GM21515 (cell line): ENCODE data around the gene ZNF791.
A peak's percentile ranks its signal among the peaks of the same experiment; 100 is the strongest.
"Not testable (repeated sequence)": the region's sequence is repeated elsewhere in the genome, so short reads cannot be mapped to it uniquely, and the experiment has no call there.

Experiments used
- ATAC-seq: cut with Tn5 transposase; IDR thresholded peaks from one replicate; pipeline ENCODE4 v1.9.1; 2021; ENCODE audit not compliant: unreplicated experiment

Gene ZNF791

GRCh38 chr19:12610540-12611360 is at the start of gene ZNF791, which contains the start of gene ZNF490:
TSS of gene ZNF791 (plus strand) at chr19:12610920. CDS start at chr19:12611080, 160 bp downstream.
TSS of gene ZNF490 (minus strand) at chr19:12610813. CDS start at chr19:12610680, 133 bp downstream.
- ATAC-seq = peak; percentile 70

DNA sequence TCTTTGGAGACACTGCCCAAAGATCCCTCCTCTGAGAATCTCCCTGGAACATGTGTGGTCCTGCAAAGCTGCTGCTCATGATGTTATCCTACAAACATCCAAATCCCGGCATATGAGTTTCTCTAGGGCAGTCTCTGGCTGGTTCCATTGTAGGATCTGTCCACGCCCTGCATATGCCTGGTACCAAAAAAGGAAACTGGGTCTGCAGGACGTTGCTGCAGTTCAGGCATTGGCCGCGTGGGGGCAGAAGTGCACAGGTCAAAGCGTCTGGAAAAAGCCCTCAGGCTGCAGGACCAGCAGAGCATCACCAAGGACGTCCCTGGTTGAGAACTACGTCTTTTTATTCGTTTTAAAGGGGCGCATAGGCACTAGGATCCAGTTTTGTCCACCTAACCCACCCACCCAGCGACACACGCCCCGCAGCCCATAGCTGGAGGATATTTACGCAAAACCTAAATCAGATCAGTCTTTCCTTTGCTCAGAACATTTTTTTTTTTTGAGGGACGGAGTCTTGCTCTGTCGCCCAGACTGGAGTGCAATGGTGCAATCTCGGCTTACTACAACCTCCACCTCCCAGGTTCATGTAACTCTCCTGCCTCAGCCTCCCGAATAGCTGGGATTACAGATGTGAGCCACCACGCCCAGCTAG is 46.6 kb upstream of the ZNF791 start:
- no peak for ATAC-seq

DNA sequence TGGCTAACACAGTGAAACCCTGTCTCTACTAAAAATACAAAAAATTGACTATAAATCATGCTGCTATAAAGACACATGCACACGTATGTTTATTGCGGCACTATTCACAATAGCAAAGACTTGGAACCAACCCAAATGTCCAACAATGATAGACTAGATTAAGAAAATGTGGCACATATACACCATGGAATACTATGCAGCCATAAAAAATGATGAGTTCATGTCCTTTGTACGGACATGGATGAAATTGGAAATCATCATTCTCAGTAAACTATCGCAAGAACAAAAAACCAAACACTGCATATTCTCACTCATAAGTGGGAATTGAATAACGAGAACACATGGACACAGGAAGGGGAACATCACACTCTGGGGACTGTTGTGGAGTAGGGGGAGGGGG is 44.3 kb upstream of the ZNF791 start:
- ATAC-seq = not testable (repeated sequence)

- ATAC-seq = no peak
These were observed 42.8 kb upstream of the ZNF791 start for GRCh38 chr19:12567951-12568350.

- no peak for ATAC-seq
These were observed 36.7 kb upstream of the ZNF791 start for GRCh38 chr19:12574036-12574435.

- ATAC-seq = no peak
These were observed 32.1 kb upstream of the ZNF791 start for GRCh38 chr19:12578641-12579040.

DNA sequence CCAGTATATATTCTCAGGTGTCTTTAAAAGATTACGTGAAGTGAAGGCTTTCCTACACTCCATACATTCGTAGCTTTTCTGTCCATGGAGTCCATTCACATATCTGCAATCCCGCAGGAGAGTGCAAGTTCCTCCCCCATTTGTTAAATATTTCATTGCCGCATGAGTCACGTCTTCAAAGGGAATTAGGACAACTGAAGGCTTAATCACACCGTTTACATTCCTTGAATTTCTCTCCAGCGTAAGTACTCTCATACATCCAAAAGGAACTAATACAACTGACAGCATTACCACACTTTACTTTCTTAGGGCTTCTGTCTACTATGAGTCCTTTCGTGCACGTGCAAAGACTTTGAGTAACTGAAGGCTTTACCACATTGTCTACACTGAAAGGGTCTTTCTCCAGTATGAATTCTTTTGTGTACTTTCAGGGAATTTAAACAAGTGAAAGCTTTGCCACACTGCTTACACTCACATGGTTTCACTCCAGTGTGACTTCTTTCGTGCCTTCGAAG is 30.5 kb upstream of the ZNF791 start:
- no peak for ATAC-seq

DNA sequence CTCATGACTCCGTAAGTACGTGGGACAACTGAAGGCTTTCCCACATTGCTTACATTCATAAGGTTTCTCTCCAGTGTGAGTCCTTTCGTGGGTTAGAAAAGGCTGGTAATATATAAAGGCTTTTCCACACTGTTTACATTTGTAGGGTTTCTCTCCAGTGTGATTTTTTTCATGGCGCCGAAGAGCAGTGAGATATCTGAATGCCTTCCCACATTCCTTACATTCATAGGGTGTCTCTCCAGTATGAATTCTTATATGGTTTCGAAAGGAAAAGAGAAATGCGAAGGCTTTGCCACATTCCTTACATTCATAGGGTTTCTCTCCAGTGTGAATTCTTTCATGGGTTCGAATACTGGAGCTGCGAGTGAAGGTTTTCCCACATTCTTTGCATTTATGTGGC is 29.6 kb upstream of the ZNF791 start:
- no peak for ATAC-seq

- ATAC-seq = no peak
These were observed 14.2 kb upstream of the ZNF791 start for GRCh38 chr19:12596485-12596884.

GRCh38 chr19:12596927-12597548 is 13.7 kb upstream of the ZNF791 start:
- ATAC-seq = no peak

DNA sequence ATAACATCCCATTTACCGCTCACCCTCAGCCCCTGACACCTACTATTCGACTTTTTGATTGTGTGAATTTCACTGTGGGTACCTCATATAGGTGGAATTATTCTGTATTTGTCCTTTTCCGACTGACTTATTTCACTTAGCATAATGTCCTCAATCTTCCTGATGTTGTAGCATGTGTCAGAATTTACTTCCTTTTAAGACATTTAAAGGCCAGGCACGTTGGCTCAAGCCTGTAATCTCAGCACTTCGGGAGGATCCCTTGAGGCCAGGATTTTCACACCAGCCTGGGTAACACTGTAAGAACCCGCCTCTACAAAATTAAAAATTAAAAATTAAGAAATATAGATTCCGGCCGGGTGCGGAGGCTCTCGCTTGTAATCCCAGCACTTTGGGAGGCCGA is 13.1 kb upstream of the ZNF791 start:
- no peak for ATAC-seq

DNA sequence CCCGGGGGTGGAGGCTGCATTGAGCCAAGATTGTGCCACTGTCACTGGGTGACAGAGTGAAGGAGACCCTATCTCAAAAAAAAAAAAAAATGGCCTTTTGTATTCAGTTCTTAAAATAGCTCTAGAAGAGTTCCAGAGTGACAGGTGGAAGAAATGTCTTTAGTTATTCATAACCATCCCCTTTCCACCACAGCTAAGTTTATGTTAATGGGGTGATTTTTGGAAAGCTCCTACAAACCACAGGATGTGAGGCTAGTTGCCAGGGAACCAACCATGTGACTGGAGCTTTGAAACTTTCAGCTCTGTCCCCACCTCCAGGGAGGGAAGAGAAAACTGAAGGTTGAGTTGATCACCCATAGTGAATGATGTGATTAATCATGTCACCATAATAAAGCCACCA is 7.0 kb upstream of the ZNF791 start:
- peak; percentile 52 for ATAC-seq

DNA sequence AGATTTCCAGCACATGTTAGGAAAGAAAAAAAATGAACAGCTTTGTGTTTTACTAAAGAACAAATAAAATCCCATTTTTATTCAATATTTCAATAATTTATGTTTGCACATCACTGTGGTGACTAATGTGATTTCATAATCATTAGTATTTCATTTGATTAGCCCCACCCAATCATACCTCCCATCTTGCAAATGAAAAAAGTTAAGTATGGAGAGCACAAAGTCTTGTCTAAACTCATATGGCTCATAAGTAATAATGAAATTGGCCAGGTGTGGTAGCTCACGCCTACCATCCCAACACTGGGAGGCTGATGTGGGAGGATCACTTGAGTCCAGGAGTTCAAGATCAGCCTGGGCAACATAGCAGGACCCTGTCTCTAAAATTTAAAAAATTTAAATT is 3.9 kb upstream of the ZNF791 start:
- ATAC-seq = no peak

GRCh38 chr19:12607631-12608030 is 3.1 kb upstream of the ZNF791 start:
- no peak for ATAC-seq

DNA sequence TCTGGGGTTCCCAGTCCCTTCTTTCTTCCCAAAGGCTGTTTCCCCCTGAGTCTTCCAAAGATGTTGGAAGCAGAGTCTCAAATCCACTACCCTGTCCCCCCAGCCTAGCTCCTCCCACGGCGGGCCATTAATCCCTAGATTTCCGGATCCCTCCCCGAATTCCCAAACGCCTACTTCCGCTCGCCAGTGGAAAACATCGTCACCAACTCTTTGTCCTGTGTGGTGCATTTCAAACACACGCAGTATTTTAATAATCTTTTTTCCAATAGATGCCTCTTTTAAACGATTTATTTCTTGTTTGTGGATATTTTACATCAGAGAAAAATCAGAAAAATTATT is 610 bp downstream of the ZNF791 start:
- no peak for ATAC-seq

DNA sequence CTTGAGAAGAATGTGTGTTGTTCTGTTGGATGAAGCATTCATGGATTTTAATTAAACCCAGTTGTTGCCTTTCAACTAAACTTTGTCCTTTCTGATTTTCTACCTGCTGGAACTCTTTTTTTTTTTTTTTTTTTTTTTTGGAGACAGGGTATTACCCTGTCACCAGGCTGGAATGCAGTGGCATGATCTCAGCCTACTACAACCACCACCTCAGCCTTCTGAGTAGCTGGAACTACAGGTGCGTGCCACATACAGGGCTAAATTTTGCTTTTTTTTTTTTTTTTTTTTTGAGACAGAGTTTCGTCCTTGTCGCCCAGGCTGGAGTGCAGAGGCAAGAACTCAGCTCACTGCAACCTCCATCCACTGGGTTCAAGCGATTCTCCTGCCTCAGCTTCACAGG is 6.9 kb downstream of the ZNF791 start:
- ATAC-seq = no peak

DNA sequence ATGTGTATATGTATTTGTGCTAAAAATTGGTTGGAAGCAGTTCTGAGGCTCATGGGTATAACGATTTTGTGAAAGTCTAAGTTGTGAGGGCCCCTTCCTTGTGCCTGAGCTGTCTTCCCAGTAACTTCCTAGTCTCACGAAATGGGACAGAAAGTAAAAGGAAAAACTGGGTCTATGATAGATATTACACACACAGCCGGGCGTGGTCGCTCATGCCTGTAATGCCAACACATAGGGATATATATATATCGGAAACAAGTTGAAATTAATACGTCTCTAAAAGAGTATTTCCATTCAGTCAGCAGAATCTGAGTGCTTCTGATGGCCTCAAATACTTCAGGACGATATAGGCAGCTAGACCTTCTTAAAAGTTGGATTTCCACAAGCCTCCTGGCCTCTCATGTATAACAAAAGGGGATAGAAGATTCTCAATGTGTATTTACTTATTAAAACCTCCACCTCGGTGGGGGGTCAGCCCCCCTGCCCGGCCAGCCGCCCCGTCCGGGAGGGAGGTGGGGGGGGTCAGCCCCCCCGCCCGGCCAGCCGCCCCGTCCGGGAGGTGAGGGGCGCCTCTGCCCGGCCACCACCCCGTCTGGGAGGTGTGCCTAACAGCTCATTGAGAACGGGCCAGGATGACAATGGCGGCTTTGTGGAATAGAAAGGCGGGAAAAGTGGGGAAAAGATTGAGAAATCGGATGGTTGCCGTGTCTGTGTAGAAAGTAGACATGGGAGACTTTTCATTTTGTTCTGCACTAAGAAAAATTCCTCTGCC is 10.7 kb downstream of the ZNF791 start:
- ATAC-seq = not testable (repeated sequence)

DNA sequence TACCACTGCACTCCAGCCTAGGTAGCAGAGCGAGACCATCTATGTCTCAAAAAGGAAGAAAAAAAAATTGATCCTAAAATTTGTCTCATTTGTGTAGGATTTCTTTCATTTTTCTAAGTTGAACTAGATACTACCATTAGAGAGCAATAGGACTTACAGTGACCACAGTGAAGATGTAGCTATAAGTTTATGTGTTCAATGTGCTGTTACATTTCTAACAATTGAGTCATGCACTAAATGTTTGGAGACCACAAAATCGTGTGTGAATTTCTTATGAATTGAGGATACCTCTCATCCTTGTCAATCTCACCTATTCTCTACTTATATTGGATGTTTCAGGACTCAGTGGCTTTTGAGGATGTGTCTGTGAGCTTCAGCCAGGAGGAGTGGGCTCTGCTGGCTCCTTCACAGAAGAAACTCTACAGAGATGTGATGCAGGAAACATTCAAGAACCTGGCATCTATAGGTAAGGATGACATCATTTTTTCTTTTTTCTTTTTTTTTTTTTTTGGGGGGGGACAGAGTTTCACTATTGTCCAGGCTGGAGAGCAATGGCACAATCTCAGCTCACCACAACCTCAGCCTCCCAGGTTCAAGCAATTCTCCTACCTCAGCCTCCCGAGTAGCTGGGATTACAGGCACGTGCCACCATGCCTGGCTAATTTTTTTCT is 12.8 kb downstream of the ZNF791 start:
- ATAC-seq = no peak

DNA sequence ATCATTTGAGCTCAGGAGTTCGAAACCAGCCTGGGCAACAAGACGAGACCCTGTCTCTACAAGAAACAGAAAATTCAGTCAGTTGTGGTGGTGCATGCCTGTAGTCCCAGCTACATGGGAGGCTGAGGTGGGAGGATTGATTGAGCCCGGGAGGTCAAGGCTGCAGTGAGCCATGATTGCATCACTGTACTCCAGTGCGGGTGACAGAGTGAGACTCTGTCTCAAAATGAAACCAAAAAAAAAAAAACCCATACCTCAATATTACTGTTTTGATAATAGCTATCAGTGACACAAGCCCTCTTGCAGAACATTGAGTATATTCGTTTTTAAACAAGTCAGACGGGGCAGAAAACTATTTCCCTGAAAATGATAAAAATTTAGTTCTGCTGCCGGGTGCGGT is 16.2 kb downstream of the ZNF791 start:
- no peak for ATAC-seq
